Stimulated activated CD4-positive, alpha-beta T cell treated with anti-CD3 and anti-CD28 coated beads, Interleukin-4, amount 100 ng/mL, for 4 hours (primary cell): ENCODE measurements around the gene KIF22.
"Not testable (repeated sequence)": the region's sequence is repeated elsewhere in the genome, so short reads cannot be mapped to it uniquely, and the experiment has no call there.

Experiments used
- DNase-seq, 2 experiments: peaks; one replicate each; pipeline ENCODE4 v3.0.0-alpha.2; 2020

Gene KIF22

DNA sequence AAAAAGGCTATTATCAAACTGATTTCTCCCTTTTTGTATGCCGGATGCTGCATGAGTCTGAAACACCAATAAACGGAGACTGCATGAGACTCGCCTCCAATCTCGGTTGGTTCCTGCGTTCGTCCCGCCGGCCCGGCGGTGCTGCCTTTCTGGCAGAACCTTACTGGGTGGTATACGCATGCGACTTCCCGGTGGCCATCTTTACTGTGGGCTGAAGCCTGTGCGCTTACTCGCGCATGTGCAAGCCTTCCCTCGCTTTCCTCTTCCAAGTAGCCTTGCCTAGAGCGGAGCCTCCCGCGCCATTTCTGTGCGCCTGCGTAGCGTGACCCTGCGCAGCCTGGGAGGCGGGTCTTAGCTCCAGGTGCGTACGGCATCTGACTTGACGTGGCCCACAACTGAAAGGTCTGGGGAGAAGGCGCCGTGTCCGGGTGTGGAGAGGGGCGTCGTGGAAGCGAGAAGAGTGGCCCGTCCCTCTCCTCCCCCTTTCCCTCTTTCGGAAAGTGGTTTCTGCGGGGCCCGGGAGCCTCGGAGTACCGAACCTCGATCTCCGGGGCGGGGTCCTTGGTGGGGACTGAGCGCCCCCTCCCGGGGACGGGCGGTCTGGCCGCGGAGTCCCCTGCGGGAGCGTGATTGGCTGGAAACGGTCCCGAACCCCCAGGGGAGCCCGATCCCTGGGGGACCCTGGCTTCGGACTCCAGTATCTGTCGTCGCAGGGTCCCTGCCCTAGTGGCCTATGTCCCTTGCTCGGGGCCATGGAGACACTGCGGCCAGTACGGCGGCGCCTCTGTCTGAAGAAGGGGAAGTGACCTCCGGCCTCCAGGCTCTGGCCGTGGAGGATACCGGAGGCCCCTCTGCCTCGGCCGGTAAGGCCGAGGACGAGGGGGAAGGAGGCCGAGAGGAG, 25.5 kb downstream of the KIF22 start, which contains the start of gene PAGR1:
TSS of gene PAGR1 (plus strand) at position 360 of the 901 bp plus-strand sequence. CDS start at position 734, 374 bp downstream.
- DNase-seq: peak; percentile 95 to 99

- DNase-seq: peak; percentile 43 to 54
Observed at GRCh38 chr16:29816694-29817441, 26.3 kb downstream of the KIF22 start.

DNA sequence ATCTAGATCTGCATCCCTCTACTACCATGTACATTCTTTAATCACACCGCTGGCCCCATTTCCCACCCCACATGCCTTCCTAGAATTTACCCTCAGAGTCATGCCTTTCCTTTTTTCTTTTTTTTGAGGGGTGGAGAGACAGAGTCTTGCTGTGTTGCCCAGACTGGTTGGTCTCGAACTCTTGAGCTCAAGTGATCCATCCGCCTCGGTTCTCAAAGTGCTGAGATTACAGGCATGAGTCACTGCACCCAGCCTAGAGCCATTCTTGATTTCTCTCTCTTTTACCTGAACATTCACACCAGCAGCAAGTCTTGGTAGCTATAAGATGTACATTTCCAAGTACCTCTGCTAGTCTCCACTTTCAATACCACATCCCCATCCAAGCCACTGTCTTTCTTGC, 27.5 kb downstream of the KIF22 start:
- DNase-seq: no peak

DNA sequence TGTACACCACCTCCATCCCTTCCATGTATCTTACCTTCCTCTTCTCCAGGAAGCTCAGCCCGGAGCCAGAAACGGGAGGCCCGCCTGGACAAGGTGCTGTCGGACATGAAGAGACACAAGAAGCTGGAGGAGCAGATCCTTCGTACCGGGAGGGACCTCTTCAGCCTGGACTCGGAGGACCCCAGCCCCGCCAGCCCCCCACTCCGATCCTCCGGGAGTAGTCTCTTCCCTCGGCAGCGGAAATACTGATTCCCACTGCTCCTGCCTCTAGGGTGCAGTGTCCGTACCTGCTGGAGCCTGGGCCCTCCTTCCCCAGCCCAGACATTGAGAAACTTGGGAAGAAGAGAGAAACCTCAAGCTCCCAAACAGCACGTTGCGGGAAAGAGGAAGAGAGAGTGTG, 29.0 kb downstream of the KIF22 start:
- no peak for DNase-seq

GRCh38 chr16:29820271-29820701, 29.7 kb downstream of the KIF22 start, which contains the start of gene MVP:
MVP (plus strand) TSS chr16:29820462; CDS start chr16:29830550, 10,088 bp downstream.
- DNase-seq: peak in 1 of 2 experiments; percentile 45

GRCh38 chr16:29820730-29821642, 30.4 kb downstream of the KIF22 start:
- DNase-seq: no peak

DNA sequence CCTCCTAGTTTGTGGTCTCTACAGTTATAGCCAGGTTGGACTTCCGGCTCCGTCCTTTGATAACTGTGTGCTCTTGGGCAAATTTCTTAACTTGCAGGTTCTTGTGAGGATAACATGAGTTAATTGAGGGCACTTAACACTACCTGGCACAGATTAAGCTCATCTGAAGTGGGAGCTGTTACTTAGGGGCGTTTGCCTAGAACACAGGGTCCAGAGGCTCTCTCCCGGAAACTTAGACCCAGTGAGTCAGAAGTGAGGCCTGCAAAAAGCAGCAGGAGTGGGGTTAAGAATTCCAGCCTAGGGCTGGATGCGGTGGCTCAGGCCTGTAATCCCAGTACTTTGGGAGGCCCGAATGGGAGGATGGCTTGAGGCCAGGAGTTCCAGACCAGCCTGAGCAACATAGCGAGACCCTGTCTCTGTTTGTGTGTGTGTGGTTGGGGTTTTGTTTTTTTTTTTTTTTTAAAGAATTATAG, 31.1 kb downstream of the KIF22 start:
- DNase-seq: no peak

DNA sequence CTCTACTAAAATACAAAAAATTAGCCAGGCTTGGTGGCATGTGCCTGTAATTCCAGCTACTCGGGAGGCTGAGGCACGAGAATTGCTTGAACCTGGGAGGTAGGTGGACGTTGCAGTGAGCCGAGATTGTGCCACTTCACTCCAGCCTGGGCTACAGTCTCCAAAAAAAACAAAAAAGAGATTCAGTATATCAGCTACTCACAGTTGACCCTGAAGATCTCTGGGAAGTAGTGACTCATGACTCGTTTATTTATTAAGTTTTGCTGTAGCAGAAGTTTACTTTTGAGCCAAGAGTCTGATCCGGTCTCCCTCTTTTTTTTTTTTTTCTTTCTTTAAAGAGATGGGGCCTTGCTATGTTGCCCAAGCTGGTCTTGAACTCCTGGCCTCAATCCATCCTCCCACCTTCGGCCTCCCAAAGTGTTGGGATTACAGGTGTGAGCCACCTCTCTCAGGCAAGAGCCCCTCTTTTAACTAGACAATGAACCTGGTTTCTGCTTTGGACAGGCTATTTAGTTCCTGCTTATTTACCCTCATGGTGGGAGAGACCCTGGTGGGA, 34.1 kb downstream of the KIF22 start:
- no peak for DNase-seq

DNA sequence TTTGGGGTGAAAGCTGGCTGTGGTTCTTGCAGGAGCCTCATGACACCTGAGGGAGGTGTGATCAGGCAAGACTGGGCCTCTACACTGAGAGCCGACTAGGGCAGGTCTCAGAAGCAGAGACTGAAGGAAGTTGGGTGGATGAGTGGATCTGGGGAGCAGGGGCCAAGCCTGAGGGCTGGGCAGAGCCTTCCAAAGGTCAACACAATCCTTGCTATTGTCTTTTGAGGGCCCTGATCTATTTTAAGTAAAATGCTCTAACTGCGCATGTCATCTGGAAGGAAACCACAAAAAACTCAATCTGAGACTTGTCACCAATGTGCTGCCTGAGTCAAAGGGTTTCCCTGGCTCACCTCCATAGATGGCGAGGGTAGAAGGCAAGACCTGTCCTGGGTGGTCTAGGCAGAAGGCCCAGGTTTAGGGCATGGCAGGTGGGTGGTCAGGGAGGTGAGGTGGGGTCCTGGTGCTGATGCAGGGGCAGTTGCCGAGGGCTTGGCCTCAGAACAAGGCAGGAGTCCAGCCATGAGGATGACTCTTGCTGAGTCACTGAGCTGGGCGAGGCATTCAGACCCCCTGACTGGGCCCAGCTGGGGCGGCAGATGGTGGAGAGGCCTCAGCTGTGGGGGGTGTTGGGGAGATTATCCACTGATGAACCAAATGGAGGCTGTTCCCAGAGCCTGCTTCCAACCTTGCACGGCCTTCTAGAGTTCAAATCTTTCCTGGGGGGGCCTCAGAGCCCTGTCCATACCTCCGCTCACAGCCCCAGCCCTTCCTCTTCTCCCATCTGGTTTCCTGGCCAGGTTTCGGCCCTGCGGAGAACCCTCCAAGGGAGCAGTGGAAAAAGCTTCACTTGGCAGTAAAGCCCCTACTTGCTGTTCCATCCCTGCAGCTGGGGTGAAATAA, 34.8 kb downstream of the KIF22 start:
- peak in 1 of 2 experiments; percentile 40 for DNase-seq

- DNase-seq: no peak
Observed at GRCh38 chr16:29826342-29826695, 35.8 kb downstream of the KIF22 start.

DNA sequence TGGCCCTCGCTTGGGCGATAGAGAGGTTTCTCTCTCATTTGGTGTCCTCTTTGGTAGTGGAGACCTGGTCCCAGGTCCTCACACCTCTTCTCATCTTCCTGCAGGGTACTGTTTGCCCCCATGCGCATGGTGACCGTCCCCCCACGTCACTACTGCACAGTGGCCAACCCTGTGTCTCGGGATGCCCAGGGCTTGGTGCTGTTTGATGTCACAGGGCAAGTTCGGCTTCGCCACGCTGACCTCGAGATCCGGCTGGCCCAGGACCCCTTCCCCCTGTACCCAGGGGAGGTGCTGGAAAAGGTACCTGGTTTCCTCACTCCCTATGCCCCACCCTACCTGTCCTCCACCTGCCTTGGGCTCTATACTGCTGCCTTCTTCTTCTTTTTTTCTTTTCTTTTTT, 40.2 kb downstream of the KIF22 start:
- DNase-seq: no peak

- no peak for DNase-seq
Observed at GRCh38 chr16:29831490-29831889, 40.9 kb downstream of the KIF22 start.

DNA sequence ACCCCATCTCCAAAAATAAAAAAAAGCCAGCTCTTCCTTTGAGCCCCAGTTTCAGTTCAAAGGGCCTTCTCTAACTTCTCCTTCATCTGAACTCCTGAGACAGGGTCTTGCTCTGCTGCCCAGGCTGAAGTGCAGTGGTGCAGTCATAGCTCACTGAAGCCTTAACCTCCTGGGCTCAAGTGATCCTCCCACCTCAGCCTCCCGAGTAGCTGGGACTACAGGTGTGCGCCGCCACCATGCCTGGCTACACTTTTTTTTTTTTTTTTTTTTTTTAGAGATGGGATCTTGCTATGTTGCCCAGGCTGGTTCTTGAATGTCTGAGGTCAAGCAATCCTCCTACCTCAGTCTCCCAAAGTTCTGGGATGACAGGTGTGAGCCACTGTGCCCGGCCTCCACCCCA, 42.7 kb downstream of the KIF22 start:
- DNase-seq: not testable (repeated sequence)

DNA sequence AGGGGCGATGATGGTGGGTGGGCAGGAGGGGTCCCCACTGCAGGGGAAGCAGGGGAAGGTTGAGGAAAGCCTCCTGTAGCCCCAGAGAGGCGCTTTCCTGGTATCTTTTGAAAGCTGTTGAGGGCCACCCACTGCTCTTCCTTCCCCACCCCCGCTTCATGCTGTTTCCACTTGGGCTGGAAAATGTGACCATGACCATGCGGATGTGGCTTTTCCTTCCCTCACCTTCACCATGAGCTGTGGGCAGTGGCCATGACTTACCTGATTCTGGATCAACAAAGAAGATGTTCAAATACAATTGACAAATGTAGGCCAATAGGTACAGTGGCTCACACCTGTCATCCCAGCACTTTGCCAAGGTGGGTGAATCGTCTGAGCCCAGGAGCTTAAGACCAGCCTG, 43.5 kb downstream of the KIF22 start:
- DNase-seq: no peak

DNA sequence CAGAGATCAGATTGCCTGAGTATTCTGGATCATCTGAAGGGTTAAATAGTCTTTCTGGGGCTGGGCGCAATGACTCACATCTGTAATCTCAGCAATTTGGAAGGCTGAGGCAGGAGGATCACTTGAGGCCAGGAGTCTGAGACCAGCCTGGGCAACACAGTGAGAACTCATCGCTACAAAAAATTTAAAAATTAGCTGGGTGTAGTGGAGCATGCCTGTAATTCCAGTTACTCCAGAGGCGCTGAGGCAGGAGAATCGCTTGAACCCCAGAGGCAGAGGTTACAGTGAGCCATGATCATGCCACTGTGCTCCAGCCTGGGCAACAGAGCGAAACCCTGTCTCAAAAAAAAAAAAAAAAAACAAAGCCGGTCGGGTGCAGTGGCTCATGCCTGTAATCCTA, 45.4 kb downstream of the KIF22 start:
- no peak for DNase-seq

GRCh38 chr16:29836623-29837022, 46.1 kb downstream of the KIF22 start:
- no peak for DNase-seq

- DNase-seq: no peak
Observed at GRCh38 chr16:29837841-29838240, 47.3 kb downstream of the KIF22 start.

DNA sequence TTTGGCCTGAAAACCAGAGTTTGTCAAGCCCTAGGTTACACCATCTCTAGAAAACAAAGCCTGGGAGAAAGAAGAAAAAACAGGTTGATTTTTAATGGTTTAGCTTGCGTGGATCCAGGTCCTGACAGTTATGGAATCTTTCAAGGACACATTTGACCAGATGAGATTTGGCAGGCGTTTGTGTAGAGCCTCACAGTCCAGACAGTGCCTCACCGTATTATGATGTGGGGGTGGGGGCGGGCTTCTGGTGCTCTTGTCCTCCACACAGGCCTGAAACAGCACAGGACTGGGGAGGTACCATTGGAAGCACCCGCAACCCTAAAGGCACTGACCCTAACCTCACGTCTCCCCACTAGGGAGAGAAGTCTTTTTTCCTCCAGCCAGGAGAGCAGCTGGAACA, 49.3 kb downstream of the KIF22 start:
- DNase-seq: no peak

DNA sequence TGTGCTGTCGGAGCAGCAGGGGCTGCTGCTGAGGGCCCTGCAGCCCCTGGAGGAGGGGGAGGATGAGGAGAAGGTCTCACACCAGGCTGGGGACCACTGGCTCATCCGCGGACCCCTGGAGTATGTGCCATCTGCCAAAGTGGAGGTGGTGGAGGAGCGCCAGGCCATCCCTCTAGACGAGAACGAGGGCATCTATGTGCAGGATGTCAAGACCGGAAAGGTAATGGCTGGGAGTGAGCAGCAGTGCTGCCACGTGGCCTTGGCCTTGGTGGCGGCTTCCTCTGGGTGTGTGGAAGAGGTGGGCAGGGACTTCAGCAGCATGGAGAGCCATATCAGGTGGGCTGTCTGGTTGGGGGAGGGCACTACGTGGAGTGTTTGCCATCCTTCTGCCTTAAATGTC, 49.7 kb downstream of the KIF22 start:
- no peak for DNase-seq

DNA sequence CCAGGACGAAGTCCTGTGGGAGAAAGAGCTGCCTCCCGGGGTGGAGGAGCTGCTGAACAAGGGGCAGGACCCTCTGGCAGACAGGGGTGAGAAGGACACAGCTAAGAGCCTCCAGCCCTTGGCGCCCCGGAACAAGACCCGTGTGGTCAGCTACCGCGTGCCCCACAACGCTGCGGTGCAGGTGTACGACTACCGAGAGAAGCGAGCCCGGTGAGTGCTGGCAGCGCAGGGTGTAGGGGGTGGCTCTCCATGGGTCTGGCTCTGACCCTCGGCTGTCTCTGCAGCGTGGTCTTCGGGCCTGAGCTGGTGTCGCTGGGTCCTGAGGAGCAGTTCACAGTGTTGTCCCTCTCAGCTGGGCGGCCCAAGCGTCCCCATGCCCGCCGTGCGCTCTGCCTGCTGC, 51.1 kb downstream of the KIF22 start:
- no peak for DNase-seq

DNA sequence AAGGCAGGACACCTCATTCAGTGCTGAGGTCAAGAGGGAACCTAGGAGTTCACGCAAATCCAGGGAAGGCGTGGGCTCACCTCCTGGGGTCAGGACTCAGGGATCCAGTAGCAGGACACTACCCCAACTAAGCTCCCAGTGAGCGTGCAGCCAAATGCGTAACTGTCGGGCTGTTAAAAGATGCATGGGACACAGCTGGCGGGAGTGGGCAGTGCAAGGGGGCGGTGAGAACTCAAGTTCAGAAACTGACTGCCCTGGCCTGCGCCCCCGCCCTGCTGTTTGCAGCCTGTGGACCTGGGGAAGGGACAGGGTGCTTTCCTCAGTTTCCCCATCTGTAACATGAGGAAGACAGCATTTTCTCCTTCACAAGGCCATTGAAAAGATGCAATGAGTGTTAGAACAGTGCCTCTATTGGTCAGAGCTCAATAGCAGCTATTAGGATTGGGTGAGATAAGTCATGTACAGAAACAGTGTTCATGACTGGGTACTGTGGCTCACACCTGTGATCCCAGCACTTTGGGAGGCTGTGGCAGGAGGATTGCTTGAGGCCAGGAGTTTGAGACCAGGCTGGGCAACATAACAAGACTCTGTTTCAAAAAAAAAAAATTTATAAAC, 52.3 kb downstream of the KIF22 start:
- DNase-seq: no peak
